GM12874 (cell line): Measurements from ENCODE around the gene ANKRD16.

Experiments used
- CTCF ChIP-seq: IDR thresholded peaks from 2 replicates; pipeline ENCODE4 v1.5.1; 2011; ENCODE audit warnings: low read depth, mild to moderate bottlenecking, control low read depth, low read length, moderate library complexity; ENCODE audit not compliant: insufficient read depth

The ANKRD16 gene

GRCh38 chr10:5813091-5813340 lies 76.7 kb downstream of the ANKRD16 start:
- TF ChIP-seq CTCF = no peak

- TF ChIP-seq CTCF = no peak
These were observed 77.2 kb downstream of the ANKRD16 start for GRCh38 chr10:5812283-5813090.
